Vagina (tissue), 2 donors: Measurements from ENCODE around the gene SLC9A7.

Experiments
- CTCF ChIP-seq, 3 experiments: fragments of 450-650 bp in 2 of 3; fragments of 200-600 bp in 1 of 3; sonication (generic) in 1 of 3; IDR thresholded peaks; one replicate each; pipeline ENCODE4 v1.5.1; 2017 to 2019; ENCODE audit warnings: antibody characterized with exemption in 3 of 3, mild to moderate bottlenecking in 2 of 3, moderate library complexity in 2 of 3
- POLR2AphosphoS5 ChIP-seq, 2 donors: sonication (generic); formaldehyde crosslinking; IDR thresholded peaks; one replicate each; pipeline ENCODE4 v1.9.0; 2017; ENCODE audit warnings: antibody characterized with exemption in 2 of 2, mild to moderate bottlenecking in 2 of 2, low read depth in 1 of 2; ENCODE audit not compliant: insufficient read depth in 1 of 2

- no peak for TF ChIP-seq POLR2AphosphoS5 (IDR thresholded peaks at IDR 0.05; ENCODE audit: insufficient read depth in 1 of 2, low read depth in 1 of 2)
- TF ChIP-seq CTCF (IDR thresholded peaks at IDR 0.05), result no peak
Observed at GRCh38 chrX:46582325-46582724, 176.6 kb downstream of the SLC9A7 start.
